Body of pancreas (tissue), 4 donors: ENCODE data around the gene STOX2.

ENCODE experiments used
- CTCF ChIP-seq, 7 experiments: fragments of 450-650 bp in 4 of 7; fragments of 200-600 bp in 3 of 7; sonication (generic) in 3 of 7; IDR thresholded peaks; one replicate each; pipeline ENCODE4 v1.5.1; 2016 to 2019; ENCODE audit warnings: antibody characterized with exemption in 7 of 7
- POLR2A ChIP-seq, 3 donors: fragments of 450-650 bp; IDR thresholded peaks; one replicate each; pipeline ENCODE4 v1.6.1; 2016; ENCODE audit warnings: antibody characterized with exemption in 3 of 3, mild to moderate bottlenecking in 2 of 3

- TF ChIP-seq POLR2A (IDR thresholded peaks at IDR 0.05): no peak
- TF ChIP-seq CTCF (IDR thresholded peaks at IDR 0.05): no peak
These were observed 114.0 kb downstream of the STOX2 start for GRCh38 chr4:184019076-184019475.
